ENCODE results near the gene ABCD2.

GRCh38 chr12:39628836-39629235 lies 9.2 kb upstream of the ABCD2 start:
- TF ChIP-seq POLR2A (IDR thresholded peaks at IDR 0.05) (no peak), POLR2AphosphoS5 (IDR thresholded peaks at IDR 0.05) (no peak), CTCF (IDR thresholded peaks at IDR 0.05) (no peak), EP300 (IDR thresholded peaks at IDR 0.05; ENCODE audit: low read depth) (no peak)
